HG03521 (cell line): ENCODE results near the gene SCART1.
"Not testable (repeated sequence)": the region's sequence is repeated elsewhere in the genome, so short reads cannot be mapped to it uniquely, and the experiment has no call there.

Source experiments
- ATAC-seq: cut with Tn5 transposase; IDR thresholded peaks from one replicate; pipeline ENCODE4 v1.9.1; 2021; ENCODE audit warnings: mild to moderate bottlenecking, moderate library complexity; ENCODE audit not compliant: unreplicated experiment

The SCART1 gene

DNA sequence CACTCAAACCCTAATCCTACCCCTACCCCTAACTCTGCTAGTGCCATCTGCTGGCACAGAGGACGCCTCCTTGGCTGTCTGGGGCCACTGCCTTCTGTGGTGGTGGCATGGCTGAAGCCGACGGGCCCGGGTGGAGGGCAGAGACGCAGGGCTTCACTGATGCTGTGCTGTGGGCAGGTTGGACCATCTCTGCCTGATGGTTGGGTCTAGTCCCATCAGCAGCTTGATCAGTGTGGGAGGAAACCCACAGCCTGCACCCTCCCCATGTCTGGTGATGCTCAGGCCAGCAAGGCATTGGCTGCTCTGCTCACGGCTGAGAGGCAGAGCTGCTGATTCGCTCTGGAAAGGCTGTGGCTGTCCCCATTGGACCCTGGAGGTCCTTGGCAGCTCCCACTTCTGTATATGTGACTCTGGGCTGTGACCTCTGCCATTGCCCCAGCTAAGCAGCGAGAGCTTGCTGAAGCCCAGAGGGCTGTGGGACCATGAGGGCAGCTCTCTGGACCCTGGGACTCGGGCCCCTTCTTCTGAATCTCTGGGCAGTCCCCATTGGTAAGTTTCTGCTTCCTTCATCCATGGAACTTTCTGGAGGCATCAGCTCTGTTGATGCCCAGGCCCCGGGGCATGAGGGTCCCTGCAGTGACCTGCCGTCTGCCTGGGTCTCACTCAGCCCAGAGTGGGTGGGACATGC lies at the start of gene SCART1:
TSS of gene SCART1 (plus strand) at position 430 of the 688 bp plus-strand sequence. CDS start at position 483, 53 bp downstream.
- no peak for ATAC-seq

GRCh38 chr10:133405272-133405671 lies 48.5 kb upstream of the SCART1 start:
- no peak for ATAC-seq

GRCh38 chr10:133405844-133406527 lies 47.8 kb upstream of the SCART1 start:
- no peak for ATAC-seq

- ATAC-seq: no peak
Observed at GRCh38 chr10:133411523-133412380, 42.0 kb upstream of the SCART1 start.

- no peak for ATAC-seq
Observed at GRCh38 chr10:133412381-133412711, 41.4 kb upstream of the SCART1 start.

- ATAC-seq: not testable (repeated sequence)
Observed at GRCh38 chr10:133414401-133414800, 39.3 kb upstream of the SCART1 start.

GRCh38 chr10:133415752-133416151 lies 38.0 kb upstream of the SCART1 start:
- ATAC-seq: no peak

DNA sequence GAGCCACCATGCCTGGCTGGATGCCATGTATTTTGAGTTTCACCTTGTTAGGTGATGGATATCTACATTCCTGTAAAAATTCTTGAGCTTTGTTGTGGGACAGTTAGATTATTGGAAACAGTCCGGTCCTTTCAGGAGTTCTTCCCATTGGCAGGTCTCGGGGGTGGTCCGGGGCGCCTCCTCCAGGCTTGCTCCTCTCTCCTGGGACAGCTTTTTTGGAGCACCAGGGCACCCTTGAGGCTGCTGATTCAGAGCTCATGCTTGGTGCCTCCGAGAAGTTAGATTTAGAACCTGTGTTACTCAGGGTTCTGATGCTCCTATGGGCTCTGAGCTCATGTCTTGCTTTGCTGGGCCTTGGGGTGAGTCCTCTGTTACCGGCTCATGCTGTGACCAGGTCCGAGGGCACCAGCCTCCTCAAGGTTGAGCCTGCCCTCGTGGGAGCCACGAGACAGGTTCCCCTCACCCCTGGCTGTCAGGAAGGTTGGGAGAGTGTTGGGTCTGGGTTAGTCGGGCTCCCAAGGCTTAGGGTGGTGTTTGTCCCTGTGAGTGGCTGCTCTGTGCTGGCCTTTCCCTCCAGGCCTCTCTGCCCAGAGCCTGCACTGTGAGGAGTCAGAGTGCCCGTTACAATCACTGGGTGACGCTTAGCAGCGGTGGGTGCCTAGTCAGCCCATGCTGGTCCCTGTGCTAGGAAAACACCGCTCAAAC lies 35.3 kb upstream of the SCART1 start:
- no peak for ATAC-seq

GRCh38 chr10:133419211-133419950 lies 34.4 kb upstream of the SCART1 start:
- no peak for ATAC-seq

DNA sequence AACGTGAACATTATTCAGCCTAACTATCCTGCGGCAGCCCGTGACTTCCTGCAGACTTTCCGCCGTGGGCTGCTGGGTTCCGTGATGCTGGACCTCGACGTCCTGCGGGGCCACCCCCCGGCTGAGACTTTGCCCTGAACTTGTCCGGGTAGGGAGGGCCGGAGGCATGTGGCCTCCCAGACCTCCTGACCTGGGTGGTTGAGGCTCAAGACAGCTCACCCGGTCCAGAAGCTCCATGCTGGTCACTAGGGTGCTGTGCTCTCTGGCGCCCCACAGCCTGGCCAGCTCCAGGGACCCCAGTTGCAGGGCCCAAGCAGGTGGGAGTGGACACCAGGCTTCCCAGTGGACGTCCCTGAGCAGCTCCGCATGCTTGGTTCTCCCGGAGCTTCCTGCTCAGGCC lies 33.7 kb upstream of the SCART1 start:
- no peak for ATAC-seq

DNA sequence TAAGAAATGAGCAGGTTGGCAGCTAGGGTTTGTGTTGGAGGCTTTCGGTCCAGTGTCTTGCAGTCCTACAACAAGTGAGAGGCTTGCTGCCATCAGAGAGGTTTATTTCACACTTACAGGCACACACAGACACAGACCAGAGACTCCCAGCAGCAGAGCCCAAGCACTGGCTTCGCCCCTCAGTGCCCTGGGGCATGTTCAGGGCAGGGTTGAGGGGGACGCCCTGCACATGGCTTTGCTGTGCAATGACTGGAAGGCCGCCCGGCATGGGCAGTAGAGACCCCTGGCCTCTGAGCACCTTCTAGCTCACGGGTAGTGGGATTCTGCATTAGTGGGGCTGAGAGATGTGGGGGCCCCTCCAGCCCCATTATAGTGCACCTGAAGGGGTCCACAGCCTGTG lies 33.2 kb upstream of the SCART1 start:
- ATAC-seq: no peak

GRCh38 chr10:133421336-133422222 lies 32.2 kb upstream of the SCART1 start:
- ATAC-seq: no peak

GRCh38 chr10:133422223-133422806 lies 31.4 kb upstream of the SCART1 start:
- ATAC-seq: no peak

DNA sequence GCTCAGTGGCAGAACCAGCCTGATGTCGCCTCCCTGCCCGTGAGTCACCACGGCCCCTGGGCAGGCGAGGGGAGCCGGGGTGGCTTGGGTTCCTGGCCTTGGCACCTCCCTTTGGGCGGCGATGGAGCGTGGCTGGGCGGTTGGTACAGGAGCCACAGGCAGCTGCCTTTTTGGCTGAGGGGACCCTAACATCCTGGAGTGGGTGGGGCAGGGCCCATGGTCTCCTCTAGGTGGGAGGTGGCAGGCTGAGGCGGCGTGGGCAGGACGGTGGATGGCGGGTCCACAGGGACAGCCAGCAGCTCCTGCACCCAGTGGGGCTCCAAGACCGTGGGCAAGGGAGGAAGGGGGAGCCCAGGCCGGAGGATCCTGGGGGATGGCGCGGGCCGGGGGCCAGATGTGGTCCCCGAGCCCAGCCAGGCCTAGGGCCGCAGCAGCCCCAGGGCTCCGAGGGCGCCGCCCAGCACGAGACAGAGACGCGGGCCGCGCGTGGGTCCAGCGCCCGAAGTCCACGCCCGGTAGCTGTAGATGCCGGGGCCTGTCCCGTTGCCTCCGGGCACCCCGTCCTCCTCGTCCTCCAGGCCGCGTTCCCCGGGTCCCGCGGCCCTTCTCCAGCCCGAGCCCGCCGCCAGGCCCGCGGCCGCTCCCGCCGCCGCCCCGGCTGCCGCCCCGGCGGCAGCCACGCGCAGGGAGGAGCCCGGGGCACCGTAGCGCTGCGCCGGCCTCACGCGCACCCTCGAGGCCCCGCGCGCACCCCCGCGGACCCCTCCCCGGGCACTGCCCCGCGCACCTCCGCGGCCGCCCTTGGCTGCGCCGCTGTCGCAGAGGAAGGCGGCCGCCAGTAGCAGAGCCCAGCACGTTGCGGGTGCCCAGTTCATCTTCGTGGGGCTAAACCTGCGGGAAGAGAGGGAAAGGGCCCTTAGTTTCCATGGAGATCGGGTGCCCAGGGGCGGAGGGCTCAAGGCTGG lies 30.7 kb upstream of the SCART1 start:
- no peak for ATAC-seq

DNA sequence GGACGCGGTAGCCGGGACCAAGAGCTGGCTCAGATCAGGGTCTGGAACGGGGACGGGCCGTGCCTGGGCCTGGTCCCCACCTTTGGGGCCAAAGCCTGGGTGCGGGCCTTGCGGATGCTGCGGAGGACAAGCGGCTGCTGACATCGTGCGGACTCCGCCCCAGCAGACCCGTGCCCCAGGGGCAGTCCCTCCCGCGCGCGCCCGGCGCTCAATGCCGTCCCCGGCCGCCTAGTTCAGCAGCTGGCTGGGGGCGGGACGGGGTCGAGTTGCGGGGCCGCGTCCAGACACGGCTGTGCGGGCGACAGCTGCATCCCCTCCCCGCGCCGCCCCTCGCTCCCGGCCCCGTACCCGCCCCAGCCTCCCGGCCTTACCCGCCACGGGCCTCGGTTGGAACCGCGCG lies 29.6 kb upstream of the SCART1 start:
- ATAC-seq: not testable (repeated sequence)

DNA sequence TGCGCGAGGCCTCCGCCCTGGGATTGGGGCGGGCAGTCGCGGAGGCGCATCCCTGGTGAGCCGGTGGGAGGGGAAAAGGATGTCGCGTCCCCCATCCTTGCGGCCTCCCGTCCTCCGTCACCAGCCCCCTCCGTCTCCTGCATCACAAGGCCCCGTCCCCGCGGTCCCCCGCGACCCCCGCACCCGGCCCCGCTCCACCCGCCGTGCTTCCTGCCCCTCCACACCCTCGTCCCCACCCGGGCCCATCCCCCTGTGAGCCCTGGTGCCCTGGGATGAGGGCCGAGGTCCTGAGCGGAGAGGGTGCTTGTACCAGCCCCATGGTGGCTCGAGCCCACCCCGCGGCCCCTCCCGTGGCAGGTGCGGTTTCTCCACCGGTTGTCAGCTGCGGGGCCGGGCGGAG lies 29.1 kb upstream of the SCART1 start, which contains the start of gene SPRN:
TSS of gene SPRN (minus strand) at position 25 of the 400 bp plus-strand sequence. CDS start 944 bp downstream, outside the sequence.
- not testable (repeated sequence) for ATAC-seq

DNA sequence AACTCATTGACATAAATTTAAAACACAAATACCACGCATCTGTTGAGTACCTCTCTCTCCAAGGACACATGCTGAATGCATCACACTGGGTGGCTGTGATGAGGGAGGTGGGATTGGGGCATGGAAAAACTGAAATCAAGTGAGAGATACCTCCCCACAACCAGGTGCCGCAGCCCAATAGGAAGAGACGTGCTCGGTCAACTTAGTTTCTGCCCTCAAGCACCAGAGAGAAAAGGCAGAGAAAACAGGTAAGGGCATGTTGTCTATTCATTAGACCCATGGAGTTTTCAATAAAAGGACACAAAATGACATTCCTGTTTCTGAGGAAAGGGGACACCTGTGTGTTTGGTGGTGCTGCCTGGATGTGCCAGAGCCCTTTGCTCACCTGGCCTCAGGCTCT lies 24.2 kb upstream of the SCART1 start:
- not testable (repeated sequence) for ATAC-seq
